SK-N-MC (cell line): ENCODE measurements around the gene KRTAP3-2.

Source experiments
- EZH2 ChIP-seq: fragments of 200-600 bp; sonication (generic); IDR thresholded peaks from one replicate; pipeline ENCODE4 v1.6.1; 2017; ENCODE audit warnings: antibody characterized with exemption
- POLR2AphosphoS5 ChIP-seq: IDR thresholded peaks from 2 replicates; pipeline ENCODE4 v1.6.1; 2012; ENCODE audit warnings: mild to moderate bottlenecking, low read depth, low read length, borderline replicate concordance

DNA sequence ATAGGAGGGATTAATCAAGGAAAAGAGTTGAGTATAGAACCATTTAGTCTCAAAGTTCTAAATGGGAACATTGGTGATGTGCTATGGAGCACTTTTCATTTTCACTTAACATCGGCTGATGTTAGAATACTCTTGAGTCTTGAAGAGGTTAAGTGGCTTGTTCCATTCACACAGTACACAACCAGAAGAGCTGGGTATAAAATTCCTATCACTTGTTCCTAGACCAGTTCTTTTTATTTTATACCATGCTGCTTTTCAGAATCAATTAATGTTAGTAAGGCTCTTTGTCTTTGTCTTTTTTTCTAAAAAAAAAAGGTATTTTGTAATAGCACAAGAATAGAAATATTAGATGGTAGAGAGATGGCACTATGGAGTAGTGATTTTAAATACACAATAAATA is 43.2 kb upstream of the KRTAP3-2 start:
- no peak for TF ChIP-seq EZH2
- no peak for TF ChIP-seq POLR2AphosphoS5
